ENCODE data around the gene PIK3R5.

GRCh38 chr17:9002227-9002605 lies 36.7 kb upstream of the PIK3R5 start:
- TF ChIP-seq POLR2A (IDR thresholded peaks at IDR 0.05; ENCODE audit: low read length) = no peak
- TF ChIP-seq GATA1 (IDR thresholded peaks at IDR 0.05; ENCODE audit: low read depth, low read length) = no peak

All from erythroblast (primary cell).